Measurements from ENCODE around the gene MPST. TPM values are rescaled to one million over a fixed set of nuclear protein-coding genes. Genes with fewer than 3 reads are reported as not detected.

The MPST gene
- total and polyA plus RNA-seq, 12 donors: 7.9 to 332 (median 143) TPM

DNA sequence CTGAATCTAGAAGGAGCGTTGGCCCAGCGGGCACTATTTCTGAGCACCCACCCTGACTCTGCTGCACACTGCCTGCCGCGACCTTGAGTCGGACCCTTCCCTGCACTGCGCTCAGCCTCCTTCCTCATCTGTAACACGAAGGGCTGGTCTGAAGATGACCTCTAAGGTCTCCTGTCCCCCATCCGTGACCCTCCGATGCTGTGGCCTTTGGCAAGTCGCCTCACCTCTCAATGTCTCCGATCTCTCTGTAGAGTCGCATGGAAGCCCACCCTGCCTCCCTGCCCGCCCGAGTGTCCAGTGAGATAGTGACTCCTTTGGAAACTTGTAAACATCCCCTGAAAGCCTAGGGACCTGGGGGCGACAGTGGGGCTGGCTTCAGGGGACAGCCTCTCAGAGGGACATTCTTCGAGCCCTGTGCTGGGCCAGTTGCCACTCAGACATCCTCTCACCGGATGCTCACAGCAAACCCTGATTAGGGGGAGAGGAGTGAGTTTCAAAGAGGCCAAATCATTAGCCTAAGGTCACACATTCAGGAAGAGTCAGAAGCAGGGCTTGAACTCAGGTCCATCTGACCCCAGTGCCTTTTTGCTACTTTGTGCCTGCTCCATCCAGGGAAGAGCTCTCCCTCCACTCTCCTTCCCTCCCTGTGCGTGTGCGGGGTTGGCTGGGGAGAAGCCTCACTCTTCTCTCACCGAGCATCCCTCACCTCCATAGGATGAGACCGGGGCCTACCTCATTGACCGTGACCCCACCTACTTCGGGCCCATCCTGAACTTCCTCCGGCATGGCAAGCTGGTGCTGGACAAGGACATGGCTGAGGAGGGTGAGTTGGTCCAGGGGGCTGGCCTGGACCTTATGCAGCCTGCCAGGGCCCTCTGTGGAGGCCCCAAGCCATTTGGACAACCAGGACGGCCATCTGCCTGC is 33.1 kb downstream of the MPST start:
- Histone ChIP-seq H3K27me3 (no peaks in the 10 kb centered on the region), H3K9me3 (replicated peaks in 1 of 3) (no peaks in the 10 kb centered on the region), H3K4me1 (replicated peaks in 1 of 2) (peaks cover 9 to 13% of the 10 kb centered on the region in 2 donors), H3K4me3 (peak overlapping the region in 2 of 4 donors; percentile 54 to 60), H3K36me3 (replicated peaks in 1 of 2) (peaks cover 0 to 17% of the 10 kb centered on the region in 2 donors), H3K27ac (no peak overlapping the region)
- 68 to 98% (median 74%) methylated on average over 8 to 25 of the region's 25 CpGs for WGBS, 4 donors
- intact Hi-C loops (cut with DNase I): no loop called here
- TF ChIP-seq, protein P1, sequence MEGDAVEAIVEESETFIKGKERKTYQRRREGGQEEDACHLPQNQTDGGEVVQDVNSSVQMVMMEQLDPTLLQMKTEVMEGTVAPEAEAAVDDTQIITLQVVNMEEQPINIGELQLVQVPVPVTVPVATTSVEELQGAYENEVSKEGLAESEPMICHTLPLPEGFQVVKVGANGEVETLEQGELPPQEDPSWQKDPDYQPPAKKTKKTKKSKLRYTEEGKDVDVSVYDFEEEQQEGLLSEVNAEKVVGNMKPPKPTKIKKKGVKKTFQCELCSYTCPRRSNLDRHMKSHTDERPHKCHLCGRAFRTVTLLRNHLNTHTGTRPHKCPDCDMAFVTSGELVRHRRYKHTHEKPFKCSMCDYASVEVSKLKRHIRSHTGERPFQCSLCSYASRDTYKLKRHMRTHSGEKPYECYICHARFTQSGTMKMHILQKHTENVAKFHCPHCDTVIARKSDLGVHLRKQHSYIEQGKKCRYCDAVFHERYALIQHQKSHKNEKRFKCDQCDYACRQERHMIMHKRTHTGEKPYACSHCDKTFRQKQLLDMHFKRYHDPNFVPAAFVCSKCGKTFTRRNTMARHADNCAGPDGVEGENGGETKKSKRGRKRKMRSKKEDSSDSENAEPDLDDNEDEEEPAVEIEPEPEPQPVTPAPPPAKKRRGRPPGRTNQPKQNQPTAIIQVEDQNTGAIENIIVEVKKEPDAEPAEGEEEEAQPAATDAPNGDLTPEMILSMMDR (IDR thresholded peaks at IDR 0.05): no peak
- no peak for TF ChIP-seq POLR2A (IDR thresholded peaks at IDR 0.05)
- no peak for DNase-seq

DNA sequence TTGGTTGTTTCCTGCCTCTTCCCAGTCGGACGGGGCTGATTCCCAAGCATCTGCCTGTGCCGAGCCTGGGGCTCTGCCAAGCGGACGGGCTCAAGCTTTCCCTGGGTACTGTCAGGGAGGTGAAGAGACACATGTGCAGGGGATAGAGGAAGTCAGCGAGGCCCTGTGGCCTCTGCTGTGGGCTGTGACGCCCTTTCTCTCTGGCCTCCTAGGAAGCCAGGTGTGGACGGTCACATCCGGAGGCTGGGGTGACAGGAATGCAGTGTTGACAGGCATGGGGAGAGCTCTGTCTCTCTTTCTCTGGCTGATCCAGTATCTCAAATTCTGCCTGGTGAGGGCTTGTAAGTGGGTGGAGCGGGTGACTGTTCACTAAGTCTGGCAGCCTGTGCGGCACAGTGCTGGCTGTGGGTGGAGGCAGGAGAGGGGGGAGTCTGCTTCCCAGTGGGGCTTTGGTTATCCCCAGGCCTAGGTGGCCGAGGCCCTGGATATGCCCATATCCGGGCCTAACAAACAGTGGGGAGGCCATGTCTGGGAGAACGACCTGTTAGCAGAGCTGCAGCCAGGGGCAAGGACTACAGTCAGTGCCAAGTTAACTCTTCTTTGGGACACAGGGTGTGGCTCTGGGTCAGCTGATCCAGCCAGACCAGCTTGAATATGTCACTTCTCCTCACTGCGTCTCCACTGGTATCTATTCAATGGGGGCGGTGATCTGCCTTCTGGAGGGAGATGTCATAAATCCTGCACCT is 33.9 kb downstream of the MPST start:
- 85 to 98% (median 87%) methylated on average over 11 to 16 of the region's 16 CpGs for WGBS, 4 donors
- Histone ChIP-seq H3K27me3 (no peaks in the 10 kb centered on the region), H3K27ac (no peak overlapping the region), H3K9me3 (replicated peaks in 1 of 3) (no peaks in the 10 kb centered on the region), H3K4me1 (replicated peaks in 1 of 2) (peaks cover 9 to 13% of the 10 kb centered on the region in 2 donors), H3K36me3 (replicated peaks in 1 of 2) (peaks cover 0 to 23% of the 10 kb centered on the region in 2 donors), H3K4me3 (no peak overlapping the region)
- no peak for TF ChIP-seq POLR2A (IDR thresholded peaks at IDR 0.05)
- TF ChIP-seq, protein P1 (IDR thresholded peaks at IDR 0.05): no peak
- intact Hi-C loops (cut with DNase I): no loop called here
- no peak for DNase-seq

DNA sequence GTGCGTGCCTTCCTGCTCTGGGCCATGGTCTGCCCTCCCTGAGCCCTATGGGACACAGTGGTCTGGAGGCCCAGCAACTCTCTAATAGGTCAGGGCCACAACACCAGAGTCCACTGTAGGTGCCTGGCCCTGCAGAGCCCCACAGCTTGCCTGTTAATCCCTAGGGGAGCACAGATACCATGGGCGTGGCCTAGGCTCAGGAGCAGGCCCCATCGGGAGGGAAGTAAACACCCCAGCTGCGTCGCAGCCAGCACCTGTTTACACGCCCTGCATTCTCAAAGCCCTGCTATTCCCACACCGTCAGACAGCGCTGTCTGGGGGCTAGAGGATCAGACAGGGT is 34.5 kb downstream of the MPST start:
- peaks cover 9 to 13% of the 10 kb centered on the region in 2 donors for H3K4me1 ChIP-seq (replicated peaks in 1 of 2)
- H3K27me3 ChIP-seq: no peaks in the 10 kb centered on the region
- no peak for TF ChIP-seq POLR2A (IDR thresholded peaks at IDR 0.05)
- TF ChIP-seq, protein P1 (IDR thresholded peaks at IDR 0.05): no peak
- intact Hi-C loops (cut with DNase I): no loop called here
- H3K27ac ChIP-seq: no peak overlapping the region
- 75 to 92% (median 91%) methylated on average over 4 to 8 of the region's 8 CpGs for WGBS, 4 donors
- H3K9me3 ChIP-seq (replicated peaks in 1 of 3): no peaks in the 10 kb centered on the region
- H3K4me3 ChIP-seq: no peak overlapping the region
- peaks cover 0 to 26% of the 10 kb centered on the region in 2 donors for H3K36me3 ChIP-seq (replicated peaks in 1 of 2)
- no peak for DNase-seq

DNA sequence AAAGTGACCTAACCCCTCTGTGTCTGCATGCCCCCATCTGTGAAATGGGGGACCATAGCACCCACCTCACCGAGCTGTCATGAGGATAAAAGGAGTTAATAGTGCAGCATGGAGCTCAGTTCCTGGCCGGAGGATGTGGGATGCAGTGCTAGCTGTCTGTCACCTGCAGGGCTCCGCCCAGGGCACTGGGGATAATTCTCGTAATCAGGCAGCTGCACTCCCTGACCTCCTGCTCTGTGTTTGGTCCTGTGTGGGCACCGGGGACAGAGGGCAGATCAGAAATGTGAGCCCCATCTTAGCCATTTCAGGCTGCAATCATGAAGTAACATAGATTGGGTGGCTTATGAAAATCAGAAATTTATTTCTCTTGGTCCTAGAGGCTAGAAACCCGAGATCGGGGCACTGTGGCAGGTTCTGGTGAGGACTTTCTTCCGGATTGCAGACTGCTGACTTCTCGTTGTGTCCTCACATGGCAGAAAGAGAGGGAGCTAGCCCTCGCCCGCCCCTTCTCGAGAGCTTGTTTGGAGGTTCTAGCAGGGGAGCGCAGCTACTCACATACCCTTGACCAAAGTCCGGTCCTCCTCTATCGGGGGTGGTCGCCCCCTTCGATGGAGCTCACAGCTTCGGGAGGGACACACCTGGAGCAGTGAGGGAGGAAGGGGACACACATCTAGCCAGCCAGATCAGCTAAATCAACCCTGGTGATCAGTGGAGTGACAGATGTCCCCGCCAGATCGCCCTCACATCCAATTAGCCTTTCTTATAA is 35.2 kb downstream of the MPST start:
- H3K4me1 ChIP-seq (replicated peaks in 1 of 2): peaks cover 9 to 13% of the 10 kb centered on the region in 2 donors
- no peaks in the 10 kb centered on the region for H3K27me3 ChIP-seq
- H3K4me3 ChIP-seq: no peak overlapping the region
- WGBS, 4 donors: 93 to 95% (median 94%) methylated on average over 13 to 20 of the region's 20 CpGs
- H3K36me3 ChIP-seq (replicated peaks in 1 of 2): peaks cover 0 to 29% of the 10 kb centered on the region in 2 donors
- no peak for DNase-seq
- TF ChIP-seq, protein P1 (IDR thresholded peaks at IDR 0.05): no peak
- no peak for TF ChIP-seq POLR2A (IDR thresholded peaks at IDR 0.05)
- no peak overlapping the region for H3K27ac ChIP-seq
- intact Hi-C loops (cut with DNase I): no loop called here
- no peaks in the 10 kb centered on the region for H3K9me3 ChIP-seq (replicated peaks in 1 of 3)

All from adrenal gland (tissue), 12 donors.